CD4-positive, alpha-beta memory T cell (primary cell): Measurements from ENCODE around the gene WNK1. TPM values are rescaled to one million over a fixed set of nuclear protein-coding genes. Genes with fewer than 3 reads are reported as not detected.
A peak's percentile ranks its signal among the peaks of the same experiment; 100 is the strongest.
"Not testable (repeated sequence)": the region's sequence is repeated elsewhere in the genome, so short reads cannot be mapped to it uniquely, and the experiment has no call there.

Experiments
- CTCF ChIA-PET: fragments of 350-600 bp; sonication (Branson Sonifier 250); formaldehyde crosslinking; loops from one replicate; lab custom pipeline; 2021; ENCODE audit warnings: inconsistent platforms; ENCODE audit not compliant: partially characterized antibody; lab: Charles Lee
- POLR2A ChIA-PET: fragments of 350-600 bp; sonication (Branson Sonifier 250); formaldehyde crosslinking; loops from one replicate; lab custom pipeline; 2021; ENCODE audit not compliant: partially characterized antibody; lab: Charles Lee
- DNase-seq, 5 donors: peaks; one replicate each; pipeline versions ENCODE4 v3.0.0 to v3.0.0-alpha.2; 2020 to 2022; ENCODE audit warnings: mixed read lengths in 1 of 5
- H3K27ac ChIP-seq: one replicate; pipeline ENCODE4 v1.7.0; 2013; ENCODE audit warnings: low read depth, low read length
- H3K27me3 ChIP-seq: 2 replicates; pipeline ENCODE4 v1.7.0; 2013; ENCODE audit warnings: mild to moderate bottlenecking, low read length, moderate library complexity; ENCODE audit not compliant: insufficient read depth
- H3K36me3 ChIP-seq: 2 replicates; pipeline ENCODE4 v1.7.0; 2013; ENCODE audit warnings: mild to moderate bottlenecking, low read length, moderate library complexity; ENCODE audit not compliant: insufficient read depth
- H3K4me1 ChIP-seq: 2 replicates; pipeline ENCODE4 v1.7.0; 2013; ENCODE audit warnings: mild to moderate bottlenecking, low read length, moderate library complexity; ENCODE audit not compliant: insufficient read depth
- H3K4me3 ChIP-seq, 2 donors: one replicate each; pipeline ENCODE4 v1.7.0; 2013; ENCODE audit warnings: low read length in 2 of 2, mild to moderate bottlenecking in 1 of 2
- H3K9me3 ChIP-seq, 2 donors: one replicate each; pipeline ENCODE4 v1.7.0; 2013; ENCODE audit warnings: low read length in 2 of 2, control low read depth in 1 of 2; ENCODE audit not compliant: control insufficient read depth in 1 of 2
- H3K27ac Mint-ChIP-seq, 7 donors: one replicate each; pipeline ENCODE4 v1.8.0; 2020 to 2021; ENCODE audit warnings: mixed read lengths in 7 of 7, mild to moderate bottlenecking in 6 of 7, inconsistent platforms in 3 of 7, moderate library complexity in 3 of 7
- H3K27me3 Mint-ChIP-seq, 2 donors: one replicate each; pipeline ENCODE4 v1.8.0; 2020 to 2021; ENCODE audit warnings: mixed read lengths in 2 of 2
- H3K36me3 Mint-ChIP-seq, 2 donors: one replicate each; pipeline ENCODE4 v1.8.0; 2020 to 2021; ENCODE audit warnings: mixed read lengths in 2 of 2, inconsistent platforms in 1 of 2, mild to moderate bottlenecking in 1 of 2
- H3K4me1 Mint-ChIP-seq, 4 donors: one replicate each; pipeline ENCODE4 v1.8.0; 2020 to 2021; ENCODE audit warnings: mixed read lengths in 4 of 4, mild to moderate bottlenecking in 1 of 4
- H3K4me3 Mint-ChIP-seq, 8 donors: one replicate each; pipeline ENCODE4 v1.8.0; 2020 to 2021; ENCODE audit warnings: mixed read lengths in 8 of 8, mild to moderate bottlenecking in 7 of 8, moderate library complexity in 6 of 8, inconsistent platforms in 3 of 8
- H3K9me3 Mint-ChIP-seq, 8 donors: one replicate each; pipeline ENCODE4 v1.8.0; 2020 to 2021; ENCODE audit warnings: mixed read lengths in 8 of 8, mild to moderate bottlenecking in 5 of 8, inconsistent platforms in 3 of 8, moderate library complexity in 1 of 8
- intact Hi-C: fragments of 100-400 bp; cut with micrococcal nuclease; formaldehyde crosslinking; loops from one replicate; pipeline ENCODE4 v1.15.1; 2023
- polyA plus RNA-seq, 2 donors: library from polyadenylated mRNA; unstranded; fragments of 300-500 nt; fragmentation: Illumina TruSeq; gene quantifications; one replicate each; pipeline ENCODE4 v1.2.3, GENCODE V29; 2021
- total RNA-seq, 2 experiments: library from RNA; stranded (reverse); gene quantifications; one replicate each; pipeline ENCODE4 v1.2.3, GENCODE V29; 2021

Gene WNK1
- total and polyA plus RNA-seq, 4 experiments from 2014 or later, result 4.5 to 194 (median 121) TPM

DNA sequence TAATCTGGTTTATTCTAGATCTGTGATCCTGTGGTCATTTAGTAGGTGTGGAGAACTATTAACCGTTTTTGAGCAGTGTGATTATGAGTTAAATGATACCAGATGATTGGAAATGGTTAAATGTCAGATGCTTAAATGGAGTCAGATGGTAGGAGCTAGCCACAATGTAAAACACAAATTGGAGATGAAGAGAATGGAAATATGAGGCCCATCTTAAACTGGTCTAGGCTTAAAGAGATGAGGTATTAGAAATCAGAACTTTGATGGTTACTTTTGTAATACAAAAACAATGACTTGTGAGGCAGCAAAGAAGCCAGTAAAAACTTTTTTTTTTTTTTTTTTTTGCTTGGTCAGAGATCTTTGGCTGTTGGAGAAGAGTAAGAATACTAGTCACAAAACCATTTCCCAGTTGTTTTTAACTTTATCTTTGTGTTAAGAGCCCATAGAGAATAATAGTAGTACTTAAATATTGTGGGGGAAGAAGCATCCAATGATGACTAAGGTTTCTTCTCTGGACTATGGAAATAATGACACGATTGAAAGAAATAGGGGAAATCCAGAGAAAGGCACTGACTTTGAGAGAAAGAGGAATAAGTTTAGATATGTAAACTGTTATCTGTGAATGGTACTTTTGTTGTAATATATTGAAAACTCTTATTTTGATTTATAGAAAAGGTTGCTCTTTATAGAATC, 95.9 kb downstream of the WNK1 start:
- CTCF ChIA-PET, result interaction anchor here (0.8 to 1.2 kb wide), 5 partner anchors 11 to 279 kb away, joined by 3 to 4 read pairs (median 4); no protein-coding TSS in a partner anchor
- Histone ChIP-seq H3K27ac (no peak overlapping the region), H3K36me3 (peaks cover 4% of the 10 kb centered on the region), H3K4me3 (no peak overlapping the region), H3K4me1 (peaks cover 40% of the 10 kb centered on the region), H3K9me3 (no peaks in the 10 kb centered on the region), H3K27me3 (no peaks in the 10 kb centered on the region)
- Mint-ChIP-seq H3K36me3 (peaks cover 18 to 19% of the 10 kb centered on the region in 2 donors), H3K9me3 (no peaks in the 10 kb centered on the region), H3K4me1 (peaks cover 39 to 59% (median 51%) of the 10 kb centered on the region in 4 donors), H3K27ac (peak overlapping the region; percentile 5 to 62 (median 17)), H3K4me3 (peak overlapping the region in 2 of 8 donors; percentile 57), H3K27me3 (no peaks in the 10 kb centered on the region)
- intact Hi-C loops, result no loop called here
- DNase-seq, result no peak
- POLR2A ChIA-PET, result interaction anchor here (0.5 kb wide), 1 partner anchor 34 kb away, joined by 3 read pairs; no protein-coding TSS in a partner anchor

DNA sequence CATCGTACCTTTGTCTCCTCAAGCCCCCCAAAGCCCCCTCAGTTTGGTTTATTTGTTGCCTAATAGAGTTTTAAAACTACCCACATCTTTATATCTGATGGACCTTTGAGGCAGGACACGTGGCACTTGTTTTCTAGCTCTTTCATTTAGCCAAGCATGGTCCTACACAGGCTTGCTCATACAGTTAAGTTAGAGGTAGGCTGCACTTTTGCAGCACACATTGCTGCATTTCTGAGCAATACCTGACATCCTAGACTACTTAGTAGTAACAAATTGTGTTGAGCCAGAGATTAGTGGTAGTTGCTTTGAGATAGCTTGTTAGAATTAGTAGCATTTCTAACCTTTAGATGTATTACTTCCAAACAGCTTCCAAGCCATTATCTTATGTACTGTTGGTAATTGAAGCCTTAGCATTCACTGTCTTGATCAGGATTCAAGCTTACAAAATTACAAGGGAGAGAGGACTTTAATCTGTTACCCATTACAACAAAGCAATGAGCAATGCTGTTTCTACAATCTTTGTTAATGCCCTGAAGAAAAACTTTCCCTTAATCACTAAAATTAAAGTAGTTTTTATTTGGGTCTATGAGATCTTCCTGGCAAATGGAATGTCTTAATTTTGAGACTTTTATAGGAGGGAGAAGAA, 96.6 kb downstream of the WNK1 start:
- Histone ChIP-seq H3K9me3 (no peaks in the 10 kb centered on the region), H3K27me3 (no peaks in the 10 kb centered on the region), H3K27ac (no peak overlapping the region), H3K4me1 (peaks cover 37% of the 10 kb centered on the region), H3K36me3 (no peaks in the 10 kb centered on the region), H3K4me3 (no peak overlapping the region)
- CTCF ChIA-PET, result interaction anchor here (1.1 to 1.2 kb wide), 4 partner anchors 10 to 279 kb away, joined by 3 to 4 read pairs (median 4); no protein-coding TSS in a partner anchor
- Mint-ChIP-seq H3K4me3 (peak overlapping the region in 1 of 8 donors; percentile 4), H3K9me3 (no peaks in the 10 kb centered on the region), H3K27ac (peak overlapping the region in 6 of 7 donors; percentile 5 to 58 (median 28)), H3K4me1 (peaks cover 36 to 59% (median 51%) of the 10 kb centered on the region in 4 donors), H3K27me3 (no peaks in the 10 kb centered on the region), H3K36me3 (peaks cover 16 to 18% of the 10 kb centered on the region in 2 donors)
- no peak for DNase-seq
- intact Hi-C loops, result no loop called here
- POLR2A ChIA-PET, result interaction anchor here (0.5 kb wide), 1 partner anchor 35 kb away, joined by 3 read pairs; no protein-coding TSS in a partner anchor

DNA sequence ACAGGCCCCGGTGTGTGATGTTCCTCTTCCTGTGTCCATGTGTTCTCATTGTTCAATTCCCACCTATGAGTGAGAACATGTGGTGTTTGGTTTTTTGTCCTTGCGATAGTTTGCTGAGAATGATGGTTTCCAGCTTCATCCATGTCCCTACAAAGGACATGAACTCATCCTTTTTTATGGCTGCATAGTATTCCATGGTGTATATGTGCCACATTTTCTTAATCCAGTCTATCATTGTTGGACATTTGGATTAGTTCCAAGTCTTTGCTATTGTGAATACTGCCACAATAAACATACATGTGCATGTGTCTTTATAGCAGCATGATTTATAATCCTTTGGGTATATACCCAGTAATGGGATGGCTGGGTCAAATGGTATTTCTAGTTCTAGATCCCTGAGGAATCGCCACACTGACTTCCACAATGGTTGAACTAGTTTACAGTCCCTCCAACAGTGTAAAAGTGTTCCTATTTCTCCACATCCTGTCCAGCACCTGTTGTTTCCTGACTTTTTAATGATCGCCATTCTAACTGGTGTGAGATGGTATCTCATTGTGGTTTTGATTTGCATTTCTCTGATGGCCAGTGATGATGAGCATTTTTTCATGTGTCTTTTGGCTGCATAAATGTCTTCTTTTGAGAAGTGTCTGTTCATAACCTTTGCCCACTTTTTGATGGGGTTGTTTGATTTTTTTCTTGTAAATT, 97.5 kb downstream of the WNK1 start:
- intact Hi-C loops, H3K9me3 ChIP-seq, POLR2A ChIA-PET, H3K4me3 Mint-ChIP-seq, H3K27me3 ChIP-seq, H3K36me3 ChIP-seq, H3K9me3 Mint-ChIP-seq, DNase-seq, H3K27me3 Mint-ChIP-seq, H3K27ac ChIP-seq, H3K4me3 ChIP-seq: not testable (repeated sequence)
- CTCF ChIA-PET, result interaction anchor here (1.1 kb wide), 2 partner anchors 34 to 280 kb away, joined by 4 read pairs; no protein-coding TSS in a partner anchor
- peaks cover 41% of the 10 kb centered on the region for H3K4me1 ChIP-seq
- peak overlapping the region in 1 of 7 donors; percentile 17 for H3K27ac Mint-ChIP-seq
- H3K4me1 Mint-ChIP-seq, result peaks cover 34 to 59% (median 49%) of the 10 kb centered on the region in 4 donors
- H3K36me3 Mint-ChIP-seq, result peaks cover 14 to 15% of the 10 kb centered on the region in 2 donors

DNA sequence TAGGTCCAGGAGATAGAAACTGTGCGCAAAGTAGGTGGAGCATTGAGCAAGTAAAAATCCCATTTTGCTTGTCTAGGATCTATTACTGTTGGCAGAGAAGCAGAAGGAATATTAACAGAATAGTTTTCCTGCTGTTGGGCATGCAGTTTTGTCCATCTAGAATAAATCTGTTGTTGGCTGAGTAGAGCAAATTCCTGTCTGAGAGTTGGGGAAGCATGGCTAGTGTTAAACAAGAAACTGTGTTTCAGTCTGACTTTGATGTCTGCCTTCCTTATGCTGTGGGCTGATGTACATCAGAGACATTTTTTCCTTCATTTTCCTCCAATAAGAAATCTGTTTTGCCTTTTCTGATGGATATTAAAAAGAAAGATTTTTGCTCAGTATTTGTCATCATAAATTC, 99.0 kb downstream of the WNK1 start:
- ChIA-PET POLR2A (no interaction called here), CTCF (no interaction called here)
- Histone ChIP-seq H3K27me3 (no peaks in the 10 kb centered on the region), H3K9me3 (no peaks in the 10 kb centered on the region), H3K4me3 (no peak overlapping the region), H3K27ac (no peak overlapping the region), H3K36me3 (no peaks in the 10 kb centered on the region), H3K4me1 (peaks cover 41% of the 10 kb centered on the region)
- Mint-ChIP-seq H3K4me1 (peaks cover 25 to 54% (median 44%) of the 10 kb centered on the region in 4 donors), H3K27me3 (no peaks in the 10 kb centered on the region), H3K27ac (peak overlapping the region; percentile 8 to 86 (median 73)), H3K36me3 (peaks cover 8 to 11% of the 10 kb centered on the region in 2 donors), H3K4me3 (peak overlapping the region in 2 of 8 donors; percentile 7 to 52), H3K9me3 (no peaks in the 10 kb centered on the region)
- no peak for DNase-seq
- intact Hi-C loops, result no loop called here

DNA sequence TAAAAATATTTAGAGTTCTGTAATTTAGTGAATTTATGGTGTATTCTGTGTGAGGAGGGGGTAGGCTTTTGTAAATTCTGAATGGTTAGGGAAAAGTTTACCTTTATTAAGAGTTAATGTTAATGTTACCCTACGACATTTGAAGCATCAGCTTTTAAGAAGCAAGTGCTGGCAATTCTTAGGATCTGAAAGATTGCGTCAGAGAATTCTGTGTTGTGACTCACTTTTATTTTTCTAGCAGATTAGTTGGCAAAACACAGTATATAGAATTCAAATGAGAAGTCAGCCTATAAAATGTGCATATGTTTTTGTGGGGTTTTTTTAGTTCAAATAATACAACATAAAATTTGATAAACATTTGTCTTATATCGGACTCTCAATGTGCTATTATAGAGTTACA, 99.5 kb downstream of the WNK1 start:
- no peak overlapping the region for H3K4me3 ChIP-seq
- intact Hi-C loops, result no loop called here
- Mint-ChIP-seq H3K36me3 (peaks cover 11 to 13% of the 10 kb centered on the region in 2 donors), H3K27ac (peak overlapping the region; percentile 8 to 86 (median 68)), H3K4me1 (peaks cover 24 to 52% (median 41%) of the 10 kb centered on the region in 4 donors), H3K4me3 (no peak overlapping the region), H3K27me3 (no peaks in the 10 kb centered on the region), H3K9me3 (no peaks in the 10 kb centered on the region)
- DNase-seq, result no peak
- H3K27ac ChIP-seq, result no peak overlapping the region
- no peaks in the 10 kb centered on the region for H3K9me3 ChIP-seq
- peaks cover 3% of the 10 kb centered on the region for H3K36me3 ChIP-seq
- H3K4me1 ChIP-seq, result peaks cover 41% of the 10 kb centered on the region
- H3K27me3 ChIP-seq, result no peaks in the 10 kb centered on the region
- CTCF ChIA-PET, result interaction anchor here (1.2 to 2.1 kb wide), 2 partner anchors 36 to 37 kb away, joined by 3 to 6 read pairs; no protein-coding TSS in a partner anchor
- POLR2A ChIA-PET, result no interaction called here

DNA sequence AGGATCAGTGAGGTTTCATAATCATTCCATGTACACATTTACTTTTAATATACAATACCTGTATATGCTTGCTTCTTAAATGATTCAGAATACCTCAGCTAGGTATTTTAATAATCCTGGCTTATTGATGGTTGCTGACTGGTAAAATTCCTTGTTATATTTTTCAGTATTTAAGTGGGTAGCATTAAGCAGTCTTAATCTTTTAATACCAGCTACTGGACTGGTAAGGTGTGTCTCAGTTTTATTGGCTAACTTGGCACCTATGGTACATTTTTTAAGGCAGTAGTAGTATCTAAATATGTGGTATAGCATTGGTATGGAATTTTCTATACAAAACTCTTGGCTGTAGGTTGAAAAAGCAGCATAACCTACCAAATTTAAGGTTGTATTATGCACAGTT, 100.5 kb downstream of the WNK1 start:
- Mint-ChIP-seq H3K27ac (peak overlapping the region in 4 of 7 donors; percentile 17 to 80 (median 57)), H3K36me3 (peaks cover 14 to 22% of the 10 kb centered on the region in 2 donors), H3K4me1 (peaks cover 21 to 46% (median 36%) of the 10 kb centered on the region in 4 donors), H3K27me3 (no peaks in the 10 kb centered on the region), H3K9me3 (no peaks in the 10 kb centered on the region), H3K4me3 (no peak overlapping the region)
- Histone ChIP-seq H3K4me3 (no peak overlapping the region), H3K4me1 (peaks cover 34% of the 10 kb centered on the region), H3K36me3 (peaks cover 12% of the 10 kb centered on the region), H3K27ac (no peak overlapping the region), H3K27me3 (no peaks in the 10 kb centered on the region), H3K9me3 (no peaks in the 10 kb centered on the region)
- no peak for DNase-seq
- intact Hi-C loops, result no loop called here
- ChIA-PET CTCF (interaction anchor here (1.0 to 2.1 kb wide), 3 partner anchors 37 to 41 kb away, joined by 3 to 6 read pairs (median 3); no protein-coding TSS in a partner anchor), POLR2A (no interaction called here)
